Adipocyte (in vitro differentiated cells): ENCODE results near the gene SH2D1B.
"Not testable (repeated sequence)": the region's sequence is repeated elsewhere in the genome, so short reads cannot be mapped to it uniquely, and the experiment has no call there.

Source experiments
- DNase-seq: peaks from one replicate; pipeline ENCODE4 v3.0.0-alpha.2; 2015; ENCODE audit warnings: low read depth
- H3K27me3 ChIP-seq: replicated peaks from 2 replicates; pipeline ENCODE4 v1.7.0; 2013; ENCODE audit warnings: mild to moderate bottlenecking, low read length, moderate library complexity; ENCODE audit not compliant: control insufficient read depth, insufficient read depth
- H3K36me3 ChIP-seq: 2 replicates; pipeline ENCODE4 v1.7.0; 2013; ENCODE audit warnings: low read length, mild to moderate bottlenecking, moderate library complexity; ENCODE audit not compliant: control insufficient read depth, insufficient read depth, severe bottlenecking
- H3K4me1 ChIP-seq: 2 replicates; pipeline ENCODE4 v1.7.0; 2013; ENCODE audit warnings: mild to moderate bottlenecking, low read length, moderate library complexity; ENCODE audit not compliant: control insufficient read depth, insufficient read depth
- H3K4me3 ChIP-seq: 2 replicates; pipeline ENCODE4 v1.7.0; 2013; ENCODE audit warnings: mild to moderate bottlenecking, low read length, moderate library complexity
- H3K9ac ChIP-seq: 2 replicates; pipeline ENCODE4 v1.7.0; 2013; ENCODE audit warnings: mild to moderate bottlenecking, low read length, moderate library complexity
- H3K9me3 ChIP-seq: 2 replicates; pipeline ENCODE4 v1.7.0; 2013; ENCODE audit warnings: mild to moderate bottlenecking, low read length, moderate library complexity; ENCODE audit not compliant: control insufficient read depth

Gene SH2D1B

GRCh38 chr1:162412002-162412401 is at the start of gene SH2D1B:
TSS of gene SH2D1B (minus strand) at chr1:162412136. CDS start at chr1:162412016, 120 bp downstream.
- Histone ChIP-seq H3K4me3 (no peak within 1 kb of the TSS), H3K9me3 (peaks cover 7% of the 10 kb centered on the region), H3K27me3 (no peaks in the 10 kb centered on the region), H3K9ac (no peak within 1 kb of the TSS), H3K4me1 (peaks cover 10% of the 10 kb centered on the region), H3K36me3 (no peaks in the 10 kb centered on the region)
- no peak for DNase-seq

- Histone ChIP-seq H3K27me3 (no peaks in the 10 kb centered on the region), H3K9me3 (no peaks in the 10 kb centered on the region), H3K4me1 (peaks cover 6% of the 10 kb centered on the region), H3K4me3 (no peak overlapping the region), H3K9ac (no peak overlapping the region), H3K36me3 (no peaks in the 10 kb centered on the region)
- DNase-seq = no peak
Observed at GRCh38 chr1:162458236-162458635, 46.3 kb upstream of the SH2D1B start.

GRCh38 chr1:162456323-162456722 is 44.4 kb upstream of the SH2D1B start:
- H3K27me3 ChIP-seq = no peaks in the 10 kb centered on the region
- no peaks in the 10 kb centered on the region for H3K9me3 ChIP-seq
- peaks cover 6% of the 10 kb centered on the region for H3K4me1 ChIP-seq
- H3K36me3 ChIP-seq = no peaks in the 10 kb centered on the region
- no peak for DNase-seq
- no peak overlapping the region for H3K4me3 ChIP-seq
- H3K9ac ChIP-seq = no peak overlapping the region

- H3K27me3 ChIP-seq, DNase-seq, H3K9me3 ChIP-seq, H3K4me3 ChIP-seq, H3K36me3 ChIP-seq, H3K9ac ChIP-seq, H3K4me1 ChIP-seq: not testable (repeated sequence)
Observed at GRCh38 chr1:162454361-162454760, 42.4 kb upstream of the SH2D1B start.

GRCh38 chr1:162446946-162447345 is 35.0 kb upstream of the SH2D1B start:
- Histone ChIP-seq H3K4me3 (no peak overlapping the region), H3K27me3 (peaks cover 13% of the 10 kb centered on the region), H3K9ac (no peak overlapping the region), H3K9me3 (no peaks in the 10 kb centered on the region), H3K4me1 (peaks cover 3% of the 10 kb centered on the region), H3K36me3 (no peaks in the 10 kb centered on the region)
- DNase-seq = no peak

- Histone ChIP-seq H3K36me3 (no peaks in the 10 kb centered on the region), H3K4me1 (peaks cover 3% of the 10 kb centered on the region), H3K27me3 (peaks cover 13% of the 10 kb centered on the region), H3K4me3 (no peak overlapping the region), H3K9ac (no peak overlapping the region), H3K9me3 (no peaks in the 10 kb centered on the region)
- DNase-seq = no peak
Observed at GRCh38 chr1:162444903-162445302, 33.0 kb upstream of the SH2D1B start.

GRCh38 chr1:162432977-162433713 is 21.2 kb upstream of the SH2D1B start:
- not testable (repeated sequence) for H3K27me3 ChIP-seq, DNase-seq, H3K4me3 ChIP-seq, H3K4me1 ChIP-seq, H3K9me3 ChIP-seq, H3K9ac ChIP-seq, H3K36me3 ChIP-seq

GRCh38 chr1:162430583-162430982 is 18.6 kb upstream of the SH2D1B start:
- no peaks in the 10 kb centered on the region for H3K4me1 ChIP-seq
- no peak overlapping the region for H3K9ac ChIP-seq
- H3K27me3 ChIP-seq = no peaks in the 10 kb centered on the region
- H3K9me3 ChIP-seq = no peaks in the 10 kb centered on the region
- H3K4me3 ChIP-seq = no peak overlapping the region
- no peak for DNase-seq
- no peaks in the 10 kb centered on the region for H3K36me3 ChIP-seq

- no peaks in the 10 kb centered on the region for H3K27me3 ChIP-seq
- H3K9ac ChIP-seq = no peak overlapping the region
- no peak for DNase-seq
- no peaks in the 10 kb centered on the region for H3K36me3 ChIP-seq
- no peaks in the 10 kb centered on the region for H3K4me1 ChIP-seq
- peaks cover 5% of the 10 kb centered on the region for H3K9me3 ChIP-seq
- no peak overlapping the region for H3K4me3 ChIP-seq
Observed at GRCh38 chr1:162422662-162423375, 10.9 kb upstream of the SH2D1B start.

- H3K9me3 ChIP-seq = peaks cover 5% of the 10 kb centered on the region
- no peak overlapping the region for H3K4me3 ChIP-seq
- no peak overlapping the region for H3K9ac ChIP-seq
- H3K27me3 ChIP-seq = no peaks in the 10 kb centered on the region
- H3K4me1 ChIP-seq = no peaks in the 10 kb centered on the region
- DNase-seq = no peak
- no peaks in the 10 kb centered on the region for H3K36me3 ChIP-seq
Observed at GRCh38 chr1:162421258-162422164, 9.6 kb upstream of the SH2D1B start.

- Histone ChIP-seq H3K9me3 (peaks cover 7% of the 10 kb centered on the region), H3K4me3 (no peak overlapping the region), H3K4me1 (no peaks in the 10 kb centered on the region), H3K27me3 (no peaks in the 10 kb centered on the region), H3K36me3 (no peaks in the 10 kb centered on the region), H3K9ac (no peak overlapping the region)
- DNase-seq = no peak
Observed at GRCh38 chr1:162420120-162420519, 8.2 kb upstream of the SH2D1B start.
